Astrocyte (in vitro differentiated cells and primary cell): ENCODE measurements around the gene HMCN2. TPM values are rescaled to one million over a fixed set of nuclear protein-coding genes. Genes with fewer than 3 reads are reported as not detected.

Experiments used
- DNase-seq: peaks from one replicate; pipeline ENCODE4 v3.0.0-alpha.2; 2010; ENCODE audit warnings: low read depth
- FAIRE-seq: peaks from 2 replicates; lab custom pipeline; 2011; peaks lifted over from hg19 to GRCh38; lab: Jason Lieb, UNC
- H2AFZ ChIP-seq: 2 replicates; pipeline ENCODE4 v1.6.0; 2012; ENCODE audit warnings: low read depth, low read length, inconsistent platforms
- H3K27ac ChIP-seq: 2 replicates; pipeline ENCODE4 v1.5.1; 2011; ENCODE audit warnings: low read depth, low read length, inconsistent platforms
- H3K27me3 ChIP-seq: 2 replicates; pipeline ENCODE4 v1.6.0; 2011; ENCODE audit warnings: low read length, inconsistent platforms; ENCODE audit not compliant: insufficient read depth
- H3K36me3 ChIP-seq: 2 replicates; pipeline ENCODE4 v1.5.1; 2011; ENCODE audit warnings: low read length, inconsistent platforms; ENCODE audit not compliant: insufficient read depth
- H3K4me1 ChIP-seq: 2 replicates; pipeline ENCODE4 v1.5.1; 2011; ENCODE audit warnings: low read length, inconsistent platforms; ENCODE audit not compliant: insufficient read depth
- H3K4me2 ChIP-seq: 2 replicates; pipeline ENCODE4 v1.6.0; 2012; ENCODE audit warnings: low read length, inconsistent platforms
- H3K4me3 ChIP-seq: 2 replicates; pipeline ENCODE4 v1.5.1; 2011; ENCODE audit warnings: low read depth, mild to moderate bottlenecking, low read length, inconsistent platforms; ENCODE audit not compliant: insufficient read depth
- H3K79me2 ChIP-seq: 2 replicates; pipeline ENCODE4 v1.6.0; 2012; ENCODE audit warnings: mild to moderate bottlenecking, low read length, inconsistent platforms; ENCODE audit not compliant: insufficient read depth
- H3K9ac ChIP-seq: 2 replicates; pipeline ENCODE4 v1.6.0; 2012; ENCODE audit warnings: mild to moderate bottlenecking, low read length, inconsistent platforms
- H3K9me3 ChIP-seq: 2 replicates; pipeline ENCODE4 v1.5.1; 2012; ENCODE audit warnings: low read depth, mild to moderate bottlenecking, low read length, inconsistent platforms; ENCODE audit not compliant: insufficient read depth
- H4K20me1 ChIP-seq: 2 replicates; pipeline ENCODE4 v1.6.0; 2012; ENCODE audit warnings: low read length, inconsistent platforms; ENCODE audit not compliant: insufficient read depth
- H3K27ac Mint-ChIP-seq: one replicate; pipeline ENCODE4 v1.8.0; 2021; ENCODE audit warnings: mild to moderate bottlenecking, mixed read lengths; ENCODE audit not compliant: unreplicated experiment
- H3K27me3 Mint-ChIP-seq: one replicate; pipeline ENCODE4 v1.8.0; 2021; ENCODE audit warnings: low read depth, mixed read lengths; ENCODE audit not compliant: unreplicated experiment
- H3K36me3 Mint-ChIP-seq: one replicate; pipeline ENCODE4 v1.8.0; 2021; ENCODE audit warnings: low read depth, mixed read lengths; ENCODE audit not compliant: unreplicated experiment
- H3K4me1 Mint-ChIP-seq: one replicate; pipeline ENCODE4 v1.8.0; 2021; ENCODE audit warnings: low read depth, mixed read lengths; ENCODE audit not compliant: unreplicated experiment
- H3K4me3 Mint-ChIP-seq: one replicate; pipeline ENCODE4 v1.8.0; 2021; ENCODE audit warnings: mild to moderate bottlenecking, moderate library complexity, mixed read lengths; ENCODE audit not compliant: unreplicated experiment
- H3K9me3 Mint-ChIP-seq: one replicate; pipeline ENCODE4 v1.8.0; 2021; ENCODE audit warnings: mild to moderate bottlenecking, mixed read lengths; ENCODE audit not compliant: unreplicated experiment
- CTCF ChIP-seq: IDR thresholded peaks from 2 replicates; pipeline ENCODE4 v1.5.1; 2011; ENCODE audit warnings: low read depth, mild to moderate bottlenecking, inconsistent platforms, low read length, moderate library complexity; ENCODE audit not compliant: insufficient read depth
- EZH2 ChIP-seq: IDR thresholded peaks from 2 replicates; pipeline ENCODE4 v1.6.1; 2012; ENCODE audit warnings: mild to moderate bottlenecking, low read length, inconsistent platforms; ENCODE audit not compliant: insufficient read depth
- total RNA-seq: library from RNA; stranded (reverse); gene quantifications from 2 replicates; pipeline ENCODE4 v1.2.1, GENCODE V29; 2021

The HMCN2 gene
- total RNA-seq, 1 donor from 2014 or later, result 1.6 TPM

DNA sequence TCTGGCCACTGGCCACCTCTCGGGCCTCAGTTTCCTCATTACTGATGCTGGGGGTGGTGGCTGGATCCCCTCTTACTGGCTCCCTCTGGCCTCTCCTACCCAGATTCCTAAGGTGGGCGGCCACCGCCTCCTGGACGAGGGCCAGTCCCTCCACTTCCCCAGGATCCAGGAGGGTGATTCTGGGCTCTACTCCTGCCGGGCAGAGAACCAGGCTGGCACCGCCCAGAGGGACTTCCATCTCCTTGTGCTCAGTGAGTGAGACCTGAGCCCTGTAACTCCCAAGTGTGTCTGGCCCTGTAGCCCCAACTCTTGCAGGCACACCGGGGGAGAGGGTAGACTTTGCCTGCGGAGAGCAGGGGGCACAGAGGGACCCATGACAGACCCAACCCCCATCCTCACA, 83.3 kb downstream of the HMCN2 start:
- no peak overlapping the region for H3K4me2 ChIP-seq
- Mint-ChIP-seq H3K4me3 (no peak overlapping the region), H3K4me1 (no peaks in the 10 kb centered on the region), H3K27ac (no peak overlapping the region), H3K27me3 (peaks cover 32% of the 10 kb centered on the region), H3K9me3 (no peaks in the 10 kb centered on the region), H3K36me3 (no peaks in the 10 kb centered on the region)
- no peak overlapping the region for H2AFZ ChIP-seq
- TF ChIP-seq CTCF (no peak), EZH2 (no peak)
- H3K9ac ChIP-seq, result no peak overlapping the region
- H3K36me3 ChIP-seq, result no peaks in the 10 kb centered on the region
- no peaks in the 10 kb centered on the region for H3K4me1 ChIP-seq
- FAIRE-seq (no peak), DNase-seq (no peak)
- H3K27ac ChIP-seq, result no peak overlapping the region
- H4K20me1 ChIP-seq, result peaks cover 10% of the 10 kb centered on the region
- no peak overlapping the region for H3K4me3 ChIP-seq
- H3K9me3 ChIP-seq, result peaks cover 3% of the 10 kb centered on the region
- no peaks in the 10 kb centered on the region for H3K79me2 ChIP-seq
- peaks cover 3% of the 10 kb centered on the region for H3K27me3 ChIP-seq

DNA sequence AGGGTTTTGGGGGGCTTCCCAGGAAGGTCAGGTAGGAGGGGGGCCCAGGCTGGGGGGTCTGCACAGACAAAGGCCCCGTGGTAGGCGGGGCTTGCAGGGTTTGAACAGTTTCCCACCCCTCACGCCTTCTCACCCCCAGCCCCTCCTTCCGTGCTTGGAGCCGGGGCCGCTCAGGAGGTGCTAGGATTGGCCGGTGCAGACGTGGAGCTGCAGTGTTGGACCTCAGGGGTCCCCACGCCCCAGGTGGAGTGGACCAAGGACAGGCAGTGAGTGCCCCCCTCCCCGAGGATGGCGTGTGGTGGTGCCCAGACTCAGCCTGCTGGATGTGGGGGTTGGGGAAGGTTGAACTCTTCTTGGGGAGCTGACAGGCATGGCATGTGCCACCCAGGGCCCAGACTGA, 83.8 kb downstream of the HMCN2 start:
- no peak for TF ChIP-seq CTCF
- TF ChIP-seq EZH2, result no peak
- DNase-seq, result no peak
- Histone ChIP-seq H2AFZ (no peak overlapping the region), H3K79me2 (no peaks in the 10 kb centered on the region), H3K4me2 (no peak overlapping the region), H3K9ac (no peak overlapping the region), H3K9me3 (peaks cover 3% of the 10 kb centered on the region), H3K4me1 (no peaks in the 10 kb centered on the region), H4K20me1 (peaks cover 10% of the 10 kb centered on the region), H3K4me3 (no peak overlapping the region), H3K36me3 (no peaks in the 10 kb centered on the region), H3K27ac (no peak overlapping the region), H3K27me3 (peaks cover 3% of the 10 kb centered on the region)
- Mint-ChIP-seq H3K4me3 (no peak overlapping the region), H3K36me3 (no peaks in the 10 kb centered on the region), H3K27me3 (peaks cover 36% of the 10 kb centered on the region), H3K27ac (no peak overlapping the region), H3K9me3 (no peaks in the 10 kb centered on the region), H3K4me1 (no peaks in the 10 kb centered on the region)
- no peak for FAIRE-seq

DNA sequence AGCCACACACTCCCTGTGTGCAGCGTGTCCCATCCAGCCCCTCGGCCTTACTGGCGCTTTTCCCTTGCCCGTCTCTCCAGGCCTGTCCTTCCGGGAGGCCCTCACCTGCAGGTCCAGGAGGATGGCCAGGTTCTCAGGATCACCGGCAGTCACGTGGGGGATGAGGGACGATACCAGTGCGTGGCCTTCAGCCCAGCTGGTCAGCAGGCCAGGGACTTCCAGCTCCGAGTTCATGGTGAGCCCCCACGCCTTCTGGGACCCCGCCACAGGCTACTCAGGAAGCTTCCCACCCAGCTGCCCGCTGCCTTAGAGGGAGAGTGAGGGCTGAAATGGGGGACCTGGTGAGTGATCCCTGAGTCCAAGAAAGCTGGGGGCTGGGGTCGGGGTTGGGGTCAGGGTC, 85.8 kb downstream of the HMCN2 start:
- H3K27ac ChIP-seq, result no peak overlapping the region
- no peaks in the 10 kb centered on the region for H3K4me1 Mint-ChIP-seq
- peaks cover under 1% of the 10 kb centered on the region for H3K9me3 Mint-ChIP-seq
- TF ChIP-seq EZH2, result no peak
- no peak for TF ChIP-seq CTCF
- DNase-seq, result no peak
- H3K27me3 Mint-ChIP-seq, result peaks cover 40% of the 10 kb centered on the region
- H3K36me3 Mint-ChIP-seq, result no peaks in the 10 kb centered on the region
- H3K9me3 ChIP-seq, result no peaks in the 10 kb centered on the region
- H3K36me3 ChIP-seq, result no peaks in the 10 kb centered on the region
- H3K4me2 ChIP-seq, result no peak overlapping the region
- no peaks in the 10 kb centered on the region for H3K79me2 ChIP-seq
- no peak overlapping the region for H3K9ac ChIP-seq
- H3K27ac Mint-ChIP-seq, result no peak overlapping the region
- H3K27me3 ChIP-seq, result no peaks in the 10 kb centered on the region
- H3K4me3 ChIP-seq, result no peak overlapping the region
- H3K4me1 ChIP-seq, result no peaks in the 10 kb centered on the region
- no peaks in the 10 kb centered on the region for H4K20me1 ChIP-seq
- no peak overlapping the region for H3K4me3 Mint-ChIP-seq
- H2AFZ ChIP-seq, result no peak overlapping the region
- FAIRE-seq, result no peak
